Psoas muscle (tissue), 8 donors: Measurements from ENCODE around the gene S100Z. TPM values are rescaled to one million over a fixed set of nuclear protein-coding genes. Genes with fewer than 3 reads are reported as not detected.
"Not testable (repeated sequence)": the region's sequence is repeated elsewhere in the genome, so short reads cannot be mapped to it uniquely, and the experiment has no call there.

ENCODE experiments used
- ATAC-seq, 4 donors: fragments of 200-7000 bp; cut with Tn5 transposase; one replicate each; pipeline ENCODE4 v1.9.1; 2020; ENCODE audit warnings: moderate library complexity in 3 of 4, mild to moderate bottlenecking in 2 of 4
- DNase-seq, 2 donors: peaks; one replicate each; pipeline ENCODE4 v3.0.0-alpha.2; 2020
- H3K27ac ChIP-seq: fragments of 200-600 bp; one replicate; pipeline ENCODE4 v1.8.0; 2022
- H3K27me3 ChIP-seq, 3 donors: fragments of 200-600 bp in 1 of 3; one replicate each; pipeline versions ENCODE4 v1.6.1 to v1.8.0; 2013 to 2022; ENCODE audit warnings: low read length in 2 of 3, mild to moderate bottlenecking in 2 of 3, moderate library complexity in 1 of 3; ENCODE audit not compliant: insufficient read depth in 3 of 3
- H3K36me3 ChIP-seq, 2 donors: fragments of 200-600 bp in 1 of 2; one replicate each; pipeline versions ENCODE4 v1.6.1 to v1.8.0; 2013 to 2022; ENCODE audit warnings: low read depth in 1 of 2, mild to moderate bottlenecking in 1 of 2, moderate library complexity in 1 of 2; ENCODE audit not compliant: insufficient read depth in 1 of 2
- H3K4me1 ChIP-seq: fragments of 200-600 bp; one replicate; pipeline ENCODE4 v1.8.0; 2022
- H3K4me3 ChIP-seq: fragments of 200-600 bp; one replicate; pipeline ENCODE4 v1.8.0; 2022; ENCODE audit warnings: mild to moderate bottlenecking
- H3K9me3 ChIP-seq: fragments of 200-600 bp; one replicate; pipeline ENCODE4 v1.8.0; 2022
- WGBS, 3 donors: extraction: QIAGEN DNeasy Blood & Tissue Kit; methylation state at CpG; one replicate each; pipeline versions ENCODE4 v1.1.6 to v1.1.7; 2013; 5-methylcytosine and 5-hydroxymethylcytosine counted together
- intact Hi-C, 2 donors: fragments of 100-400 bp; cut with DNase I; formaldehyde crosslinking; loops; one replicate each; pipeline versions ENCODE4 v1.11.0 to v1.14.2; 2022
- polyA plus RNA-seq, 3 donors: library from polyadenylated mRNA; stranded (reverse); fragments of 200-250 nt; gene quantifications; one replicate each; pipeline ENCODE4 v1.2.3, GENCODE V29; 2013
- total RNA-seq, 4 donors: library from RNA; stranded (reverse); fragmentation: NEBNext Ultra II Directional in 2 of 4; extraction: Animal tissue kit (Norgen Biotek cat#: 25700) in 2 of 4; gene quantifications; one replicate each; pipeline versions ENCODE4 v1.2.1 to v1.2.4, GENCODE V29; 2021 to 2023
- TF ChIP-seq, protein P1 (sequence below): fragments of 200-600 bp; IDR thresholded peaks from one replicate; pipeline ENCODE4 v1.8.0; 2022; ENCODE audit warnings: antibody characterized with exemption
- donor health status: healthy with polysubstance abuse.
- donor health status: DM: no; HTN: no; CAD: no; lungs with moderate emphysema.
- donor health status: Bipolar disorder and iron deficiency.
- donor health status: healthy.
- donor health status: DM: yes; HTN: yes; CAD: no.
- donor health status: DM: no; HTN: no; CAD: no.
- donor health status: DM: no; HTN: no; CAD: no.
- donor health status: DM: yes; HTN: yes; CAD: no.

S100Z gene
- total and polyA plus RNA-seq, 7 donors = 0.09 TPM; not detected in 6

- WGBS, 3 donors = 1% methylated on average over 50 to 72 of the region's 72 CpGs
- DNase-seq (peak; percentile 30 to 47), ATAC-seq (peak in 2 of 4 donors; percentile 27)
- TF ChIP-seq, protein P1, sequence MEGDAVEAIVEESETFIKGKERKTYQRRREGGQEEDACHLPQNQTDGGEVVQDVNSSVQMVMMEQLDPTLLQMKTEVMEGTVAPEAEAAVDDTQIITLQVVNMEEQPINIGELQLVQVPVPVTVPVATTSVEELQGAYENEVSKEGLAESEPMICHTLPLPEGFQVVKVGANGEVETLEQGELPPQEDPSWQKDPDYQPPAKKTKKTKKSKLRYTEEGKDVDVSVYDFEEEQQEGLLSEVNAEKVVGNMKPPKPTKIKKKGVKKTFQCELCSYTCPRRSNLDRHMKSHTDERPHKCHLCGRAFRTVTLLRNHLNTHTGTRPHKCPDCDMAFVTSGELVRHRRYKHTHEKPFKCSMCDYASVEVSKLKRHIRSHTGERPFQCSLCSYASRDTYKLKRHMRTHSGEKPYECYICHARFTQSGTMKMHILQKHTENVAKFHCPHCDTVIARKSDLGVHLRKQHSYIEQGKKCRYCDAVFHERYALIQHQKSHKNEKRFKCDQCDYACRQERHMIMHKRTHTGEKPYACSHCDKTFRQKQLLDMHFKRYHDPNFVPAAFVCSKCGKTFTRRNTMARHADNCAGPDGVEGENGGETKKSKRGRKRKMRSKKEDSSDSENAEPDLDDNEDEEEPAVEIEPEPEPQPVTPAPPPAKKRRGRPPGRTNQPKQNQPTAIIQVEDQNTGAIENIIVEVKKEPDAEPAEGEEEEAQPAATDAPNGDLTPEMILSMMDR = no peak
- Histone ChIP-seq H3K9me3 (no peaks in the 10 kb centered on the region), H3K4me1 (no peaks in the 10 kb centered on the region), H3K27me3 (peaks cover 0 to 35% (median 11%) of the 10 kb centered on the region in 3 donors), H3K4me3 (peak within 1 kb of the TSS; percentile 63), H3K27ac (no peak within 1 kb of the TSS), H3K36me3 (no peaks in the 10 kb centered on the region)
- intact Hi-C loops = no loop called here
Observed at GRCh38 chr5:76818844-76819831, 30.7 kb upstream of the S100Z start, which contains the start of gene F2RL1. TSS of gene F2RL1 (plus strand) at chr5:76819030. CDS start at chr5:76819183, 153 bp downstream.

- ATAC-seq = peak in 1 of 4 donors; percentile 33
- TF ChIP-seq, protein P1 = no peak
- no peak overlapping the region for H3K27ac ChIP-seq
- no peaks in the 10 kb centered on the region for H3K4me1 ChIP-seq
- DNase-seq = no peak
- no peaks in the 10 kb centered on the region for H3K36me3 ChIP-seq
- H3K4me3 ChIP-seq = peak overlapping the region; percentile 63
- H3K27me3 ChIP-seq = peaks cover 0 to 35% (median 11%) of the 10 kb centered on the region in 3 donors
- no peaks in the 10 kb centered on the region for H3K9me3 ChIP-seq
- WGBS, 3 donors = 22 to 32% (median 25%) methylated on average over 31 of the region's 31 CpGs
- intact Hi-C loops = no loop called here
Observed at GRCh38 chr5:76819851-76820525, 29.8 kb upstream of the S100Z start.

GRCh38 chr5:76820526-76820890 is 29.3 kb upstream of the S100Z start:
- no peaks in the 10 kb centered on the region for H3K36me3 ChIP-seq
- no peaks in the 10 kb centered on the region for H3K9me3 ChIP-seq
- H3K4me1 ChIP-seq = no peaks in the 10 kb centered on the region
- no peak for ATAC-seq
- H3K27ac ChIP-seq = no peak overlapping the region
- no peak for DNase-seq
- TF ChIP-seq, protein P1 = no peak
- peaks cover 0 to 35% (median 11%) of the 10 kb centered on the region in 3 donors for H3K27me3 ChIP-seq
- H3K4me3 ChIP-seq = no peak overlapping the region
- WGBS, 3 donors = 56 to 58% (median 58%) methylated on average over 2 of the region's 2 CpGs
- intact Hi-C loops = no loop called here

DNA sequence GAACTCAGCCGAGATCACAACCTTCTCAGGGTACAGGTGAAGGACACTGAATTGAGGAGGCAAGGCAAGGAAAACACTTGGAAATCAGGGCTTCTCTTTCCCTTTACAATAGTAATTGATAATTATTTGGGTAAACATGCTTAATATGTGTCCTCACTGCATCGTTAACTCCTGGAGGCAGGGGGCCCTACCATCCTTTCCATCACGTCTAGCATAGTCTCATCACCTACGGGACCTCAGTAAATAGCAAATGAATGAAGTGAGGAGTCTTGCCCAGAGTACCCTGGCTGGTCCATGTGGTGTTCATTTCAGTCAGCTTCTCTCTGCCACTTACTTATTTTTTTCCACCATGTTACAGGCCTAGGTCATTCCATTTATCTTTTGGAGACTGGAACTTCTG is 28.7 kb upstream of the S100Z start:
- peaks cover 0 to 35% (median 11%) of the 10 kb centered on the region in 3 donors for H3K27me3 ChIP-seq
- intact Hi-C loops = no loop called here
- DNase-seq = no peak
- no peaks in the 10 kb centered on the region for H3K4me1 ChIP-seq
- no peaks in the 10 kb centered on the region for H3K9me3 ChIP-seq
- no peaks in the 10 kb centered on the region for H3K36me3 ChIP-seq
- WGBS, 3 donors = 48 to 66% (median 63%) methylated on average over 4 of the region's 4 CpGs
- no peak overlapping the region for H3K4me3 ChIP-seq
- ATAC-seq = no peak
- no peak overlapping the region for H3K27ac ChIP-seq
- TF ChIP-seq, protein P1 = no peak

DNA sequence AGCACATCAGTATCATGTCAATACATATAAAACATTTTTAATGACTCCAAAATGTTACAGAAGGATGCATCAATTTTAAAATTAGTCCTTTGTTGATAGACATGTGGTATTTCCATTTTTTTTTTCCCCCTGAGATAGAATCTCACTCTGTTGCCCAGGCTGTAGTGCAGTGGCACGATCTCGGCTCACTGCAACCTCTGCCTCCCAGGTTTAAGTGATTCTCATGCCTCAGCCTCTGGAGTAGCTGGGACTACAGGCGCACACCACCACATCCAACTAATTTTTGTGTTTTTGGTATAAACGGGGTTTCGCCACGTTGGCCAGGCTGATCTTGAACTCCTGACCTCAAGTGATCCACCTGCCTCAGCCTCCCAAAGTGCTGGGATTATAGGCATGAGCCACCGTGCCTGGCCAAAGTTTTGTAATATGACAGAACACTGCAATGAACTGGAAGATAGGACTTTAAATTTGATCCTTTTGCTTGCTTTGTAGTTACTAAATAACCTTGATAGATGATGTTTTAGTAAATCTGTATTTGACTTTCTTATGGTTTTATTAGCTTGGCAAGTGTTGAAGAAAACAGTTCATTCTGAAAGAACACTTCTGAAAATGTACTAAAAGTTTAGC is 27.6 kb upstream of the S100Z start:
- H3K27me3 ChIP-seq = peaks cover 0 to 35% (median 11%) of the 10 kb centered on the region in 3 donors
- DNase-seq, H3K27ac ChIP-seq, H3K4me3 ChIP-seq, H3K9me3 ChIP-seq, ATAC-seq, H3K36me3 ChIP-seq, H3K4me1 ChIP-seq, intact Hi-C loops: not testable (repeated sequence)
- WGBS, 3 donors = 74 to 81% (median 79%) methylated on average over 7 of the region's 7 CpGs

- H3K27me3 ChIP-seq, H3K9me3 ChIP-seq, DNase-seq, H3K36me3 ChIP-seq, ATAC-seq, H3K4me1 ChIP-seq, intact Hi-C loops, H3K27ac ChIP-seq, H3K4me3 ChIP-seq: not testable (repeated sequence)
Observed at GRCh38 chr5:76826416-76826815, 23.4 kb upstream of the S100Z start.
